GM12891 (cell line): ENCODE measurements around the gene GNB1L. TPM values are rescaled to one million over a fixed set of nuclear protein-coding genes. Genes with fewer than 3 reads are reported as not detected.

Experiments used
- DNase-seq: peaks from one replicate; pipeline ENCODE4 v3.0.0; 2011; ENCODE audit warnings: low spot score; ENCODE audit not compliant: insufficient read length
- FAIRE-seq: peaks from 2 replicates; lab custom pipeline; 2011; peaks lifted over from hg19 to GRCh38; lab: Jason Lieb, UNC
- PAX5 ChIP-seq: IDR thresholded peaks from 2 replicates; pipeline ENCODE4 v1.6.1; 2011; ENCODE audit warnings: low read length, moderate library complexity, mild to moderate bottlenecking; ENCODE audit not compliant: insufficient read depth, severe bottlenecking
- POLR2A ChIP-seq: IDR thresholded peaks from 2 replicates; pipeline ENCODE4 v1.6.1; 2011; ENCODE audit warnings: low read depth, low read length, control low read depth
- POLR2AphosphoS5 ChIP-seq: IDR thresholded peaks from 2 replicates; pipeline ENCODE4 v1.6.1; 2011; ENCODE audit warnings: low read depth, low read length, control low read depth
- POU2F2 ChIP-seq: IDR thresholded peaks from 2 replicates; pipeline ENCODE4 v1.6.1; 2011; ENCODE audit warnings: low read depth, mild to moderate bottlenecking, control low read depth, low read length, moderate library complexity
- SPI1 ChIP-seq: IDR thresholded peaks from 2 replicates; pipeline ENCODE4 v1.6.1; 2011; ENCODE audit warnings: low read depth, low read length, control low read depth
- TAF1 ChIP-seq: IDR thresholded peaks from 2 replicates; pipeline ENCODE4 v1.6.1; 2011; ENCODE audit warnings: low read depth, low read length, control low read depth
- polyA plus RNA-seq: library from polyadenylated mRNA; unstranded; fragments of >200 nt; gene quantifications from one replicate; pipeline ENCODE4 v1.2.1, GENCODE V29; 2012; ENCODE audit warnings: low read depth, missing spikeins, inconsistent platforms; ENCODE audit not compliant: missing spikeins

GNB1L gene
- polyA plus RNA-seq, result 3.5 TPM

GRCh38 chr22:19854778-19855503 lies at the start of gene GNB1L, which contains the start of gene RTL10:
TSS of gene GNB1L (minus strand) at chr22:19854874. CDS start at chr22:19821355, 33,519 bp downstream.
TSS of gene RTL10 (minus strand) at chr22:19854874. CDS start at chr22:19852261, 2,613 bp downstream.
- FAIRE-seq, result peak; percentile 100
- TF ChIP-seq PAX5 (no peak), POLR2A (peak; percentile 89), SPI1 (no peak), TAF1 (peak; percentile 79), POLR2AphosphoS5 (peak; percentile 80), POU2F2 (no peak)

GRCh38 chr22:19904174-19904856 lies 49.6 kb upstream of the GNB1L start:
- DNase-seq (no peak), FAIRE-seq (no peak)
- TF ChIP-seq SPI1, result no peak
- no peak for TF ChIP-seq TAF1
- TF ChIP-seq POU2F2, result no peak
- no peak for TF ChIP-seq POLR2A
- no peak for TF ChIP-seq PAX5
- no peak for TF ChIP-seq POLR2AphosphoS5

More at GRCh38 chr22:19854778-19855503, at the start of gene GNB1L, which contains the start of gene RTL10:
- DNase-seq, result peak; percentile 96

- TF ChIP-seq SPI1 (no peak), TAF1 (no peak), POLR2AphosphoS5 (no peak), POLR2A (no peak), PAX5 (no peak), POU2F2 (no peak)
- FAIRE-seq, result no peak
- no peak for DNase-seq
These were observed 48.8 kb upstream of the GNB1L start for GRCh38 chr22:19903513-19903912.

- DNase-seq (no peak), FAIRE-seq (no peak)
- no peak for TF ChIP-seq PAX5
- TF ChIP-seq TAF1, result no peak
- no peak for TF ChIP-seq POLR2A
- no peak for TF ChIP-seq POLR2AphosphoS5
- no peak for TF ChIP-seq SPI1
- TF ChIP-seq POU2F2, result no peak
These were observed 48.4 kb upstream of the GNB1L start for GRCh38 chr22:19903031-19903430.

- FAIRE-seq, result no peak
- no peak for TF ChIP-seq POLR2AphosphoS5
- TF ChIP-seq PAX5, result no peak
- TF ChIP-seq SPI1, result no peak
- no peak for TF ChIP-seq TAF1
- no peak for TF ChIP-seq POU2F2
- no peak for TF ChIP-seq POLR2A
- DNase-seq, result no peak
These were observed 47.6 kb upstream of the GNB1L start for GRCh38 chr22:19902245-19902715.

- no peak for TF ChIP-seq PAX5
- no peak for TF ChIP-seq SPI1
- TF ChIP-seq POLR2AphosphoS5, result no peak
- TF ChIP-seq POU2F2, result no peak
- TF ChIP-seq TAF1, result no peak
- no peak for TF ChIP-seq POLR2A
- DNase-seq (no peak), FAIRE-seq (no peak)
These were observed 47.0 kb upstream of the GNB1L start for GRCh38 chr22:19901577-19902244.

- TF ChIP-seq POLR2A (no peak), SPI1 (no peak), PAX5 (no peak), POU2F2 (no peak), TAF1 (no peak), POLR2AphosphoS5 (no peak)
- DNase-seq (no peak), FAIRE-seq (no peak)
These were observed 46.2 kb upstream of the GNB1L start for GRCh38 chr22:19900707-19901436.

GRCh38 chr22:19898831-19899567 lies 44.3 kb upstream of the GNB1L start:
- no peak for TF ChIP-seq POLR2AphosphoS5
- TF ChIP-seq PAX5, result no peak
- TF ChIP-seq SPI1, result no peak
- TF ChIP-seq POLR2A, result no peak
- TF ChIP-seq TAF1, result no peak
- no peak for TF ChIP-seq POU2F2
- FAIRE-seq (no peak), DNase-seq (no peak)
